Transverse colon (tissue), 4 donors: ENCODE results near the gene CHRM5.

Experiments used
- EP300 ChIP-seq: sonication (generic); formaldehyde crosslinking; IDR thresholded peaks from one replicate; pipeline ENCODE4 v1.6.1; 2017; ENCODE audit warnings: antibody characterized with exemption, low read depth
- POLR2A ChIP-seq: fragments of 450-650 bp; IDR thresholded peaks from one replicate; pipeline ENCODE4 v1.6.1; 2016; ENCODE audit warnings: antibody characterized with exemption, mild to moderate bottlenecking, moderate library complexity
- POLR2AphosphoS5 ChIP-seq, 3 donors: sonication (generic); formaldehyde crosslinking; IDR thresholded peaks; one replicate each; pipeline ENCODE4 v1.6.1; 2016; ENCODE audit warnings: antibody characterized with exemption in 3 of 3
- TF ChIP-seq, protein P1 (sequence below), 5 experiments: fragments of 200-600 bp in 3 of 5; fragments of 450-650 bp in 2 of 5; sonication (generic) in 3 of 5; IDR thresholded peaks; 1 replicate in 2 of 5; 2 replicates in 3 of 5; pipeline ENCODE4 v1.5.1; 2016 to 2017; ENCODE audit warnings: antibody characterized with exemption in 5 of 5, inconsistent platforms in 3 of 5, mild to moderate bottlenecking in 2 of 5, moderate library complexity in 1 of 5

DNA sequence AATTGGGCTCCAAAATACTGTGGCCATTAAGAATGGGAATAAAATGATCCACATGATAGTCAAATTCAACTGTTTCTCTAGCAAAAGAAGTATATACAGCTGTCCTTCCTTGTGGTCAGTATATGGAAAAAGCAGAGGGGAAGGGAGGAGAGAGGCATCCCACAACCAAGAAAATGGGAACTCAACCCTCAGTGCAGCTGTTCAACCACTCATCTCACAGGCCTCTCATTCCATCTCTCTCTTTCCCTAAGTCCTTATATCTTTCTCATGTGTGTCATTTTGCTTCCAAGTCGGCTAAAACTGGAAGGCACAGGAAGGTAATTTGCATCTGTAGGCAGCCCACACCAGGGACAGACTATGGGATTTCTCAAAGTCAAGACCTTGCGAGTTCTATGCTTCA is 43.2 kb downstream of the CHRM5 start:
- TF ChIP-seq, protein P1, sequence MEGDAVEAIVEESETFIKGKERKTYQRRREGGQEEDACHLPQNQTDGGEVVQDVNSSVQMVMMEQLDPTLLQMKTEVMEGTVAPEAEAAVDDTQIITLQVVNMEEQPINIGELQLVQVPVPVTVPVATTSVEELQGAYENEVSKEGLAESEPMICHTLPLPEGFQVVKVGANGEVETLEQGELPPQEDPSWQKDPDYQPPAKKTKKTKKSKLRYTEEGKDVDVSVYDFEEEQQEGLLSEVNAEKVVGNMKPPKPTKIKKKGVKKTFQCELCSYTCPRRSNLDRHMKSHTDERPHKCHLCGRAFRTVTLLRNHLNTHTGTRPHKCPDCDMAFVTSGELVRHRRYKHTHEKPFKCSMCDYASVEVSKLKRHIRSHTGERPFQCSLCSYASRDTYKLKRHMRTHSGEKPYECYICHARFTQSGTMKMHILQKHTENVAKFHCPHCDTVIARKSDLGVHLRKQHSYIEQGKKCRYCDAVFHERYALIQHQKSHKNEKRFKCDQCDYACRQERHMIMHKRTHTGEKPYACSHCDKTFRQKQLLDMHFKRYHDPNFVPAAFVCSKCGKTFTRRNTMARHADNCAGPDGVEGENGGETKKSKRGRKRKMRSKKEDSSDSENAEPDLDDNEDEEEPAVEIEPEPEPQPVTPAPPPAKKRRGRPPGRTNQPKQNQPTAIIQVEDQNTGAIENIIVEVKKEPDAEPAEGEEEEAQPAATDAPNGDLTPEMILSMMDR (IDR thresholded peaks at IDR 0.05) = no peak
- no peak for TF ChIP-seq POLR2A
- no peak for TF ChIP-seq POLR2AphosphoS5 (IDR thresholded peaks at IDR 0.05)
- no peak for TF ChIP-seq EP300
